Measurements from ENCODE around the gene SUSD3. TPM values are rescaled to one million over a fixed set of nuclear protein-coding genes. Genes with fewer than 3 reads are reported as not detected.

SUSD3 gene
- total and polyA plus RNA-seq, 10 of the 15 experiments (the other 5 are each of a cell fraction or from before 2014, with no cell fraction given) = 2.5 to 92.0 (median 31.1) TPM

DNA sequence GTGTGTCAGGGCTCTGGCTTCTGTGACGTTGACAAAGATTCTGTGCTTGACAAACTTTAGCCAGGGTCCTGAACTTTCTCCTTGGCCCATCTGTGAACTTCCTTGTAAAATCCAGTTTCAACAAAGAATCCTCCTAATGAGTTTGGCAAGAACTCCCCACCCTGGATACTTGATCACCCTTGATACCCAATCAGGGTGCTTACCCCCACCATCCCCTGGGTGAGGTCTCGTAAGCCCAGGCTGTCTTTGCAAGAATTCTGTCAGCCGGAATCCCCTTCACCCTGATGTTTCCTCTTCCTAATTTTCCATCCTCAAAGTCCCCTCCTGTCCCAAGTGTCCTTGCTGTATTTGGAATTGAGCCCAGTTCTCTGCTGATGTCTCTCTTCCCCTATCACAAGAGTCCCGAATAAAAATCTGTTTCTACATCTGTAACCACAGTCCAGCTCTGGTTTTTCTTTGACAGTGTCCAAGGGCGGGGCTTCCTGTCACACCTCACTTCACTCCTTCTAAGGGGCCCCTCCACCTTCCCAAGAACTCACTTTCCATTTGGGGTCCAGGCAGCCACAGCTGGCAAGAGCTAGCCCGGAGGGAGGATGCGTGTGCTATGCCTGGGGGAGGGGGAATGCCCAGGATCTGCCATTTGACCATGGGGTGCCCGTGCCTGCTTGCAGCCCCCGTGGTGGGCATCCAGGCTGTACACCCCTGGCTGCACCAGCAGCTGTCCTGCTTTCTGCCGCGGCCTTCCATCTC is 34.8 kb downstream of the SUSD3 start (continued):
- TF ChIP-seq, protein P1, sequence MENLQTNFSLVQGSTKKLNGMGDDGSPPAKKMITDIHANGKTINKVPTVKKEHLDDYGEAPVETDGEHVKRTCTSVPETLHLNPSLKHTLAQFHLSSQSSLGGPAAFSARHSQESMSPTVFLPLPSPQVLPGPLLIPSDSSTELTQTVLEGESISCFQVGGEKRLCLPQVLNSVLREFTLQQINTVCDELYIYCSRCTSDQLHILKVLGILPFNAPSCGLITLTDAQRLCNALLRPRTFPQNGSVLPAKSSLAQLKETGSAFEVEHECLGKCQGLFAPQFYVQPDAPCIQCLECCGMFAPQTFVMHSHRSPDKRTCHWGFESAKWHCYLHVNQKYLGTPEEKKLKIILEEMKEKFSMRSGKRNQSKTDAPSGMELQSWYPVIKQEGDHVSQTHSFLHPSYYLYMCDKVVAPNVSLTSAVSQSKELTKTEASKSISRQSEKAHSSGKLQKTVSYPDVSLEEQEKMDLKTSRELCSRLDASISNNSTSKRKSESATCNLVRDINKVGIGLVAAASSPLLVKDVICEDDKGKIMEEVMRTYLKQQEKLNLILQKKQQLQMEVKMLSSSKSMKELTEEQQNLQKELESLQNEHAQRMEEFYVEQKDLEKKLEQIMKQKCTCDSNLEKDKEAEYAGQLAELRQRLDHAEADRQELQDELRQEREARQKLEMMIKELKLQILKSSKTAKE (IDR thresholded peaks at IDR 0.05; ENCODE audit: low read depth, poor library complexity, severe bottlenecking) = no peak
- TF ChIP-seq IKZF2 (IDR thresholded peaks at IDR 0.05) (peak; percentile 57 to 64), JUND (IDR thresholded peaks at IDR 0.05; ENCODE audit: low read depth, low read length) (no peak), GATAD2B (conservative IDR thresholded peaks at IDR 0.05; ENCODE audit: low read depth) (0 out of 2 replicates have a peak, but pooled peaks have one; percentile 42), DPF2 (IDR thresholded peaks at IDR 0.05) (0 out of 2 replicates have a peak, but pooled peaks have one; percentile 54), CREM (IDR thresholded peaks at IDR 0.05; ENCODE audit: low read depth) (0 out of 2 replicates have a peak, but pooled peaks have one; percentile 25), TCF12 (IDR thresholded peaks at IDR 0.05; ENCODE audit: low read depth, low read length) (0 out of 2 replicates have a peak, but pooled peaks have one; percentile 11), CHD4 (IDR thresholded peaks at IDR 0.05) (no peak; the same call in 1 of the 2 replicates), FOS (IDR thresholded peaks at IDR 0.05; ENCODE audit: borderline replicate concordance, extremely low read depth, insufficient read length) (no peak), POLR2A (IDR thresholded peaks at IDR 0.05; ENCODE audit: low read depth, low read length) (peak; percentile 49; the same call in 1 of the 2 replicates), IKZF1 (conservative IDR thresholded peaks at IDR 0.05) (peak; percentile 73), CBX3 (IDR thresholded peaks at IDR 0.05; ENCODE audit: borderline replicate concordance, low read depth) (no peak), NR2C1 (IDR thresholded peaks at IDR 0.05) (no peak), NBN (IDR thresholded peaks at IDR 0.05) (peak; percentile 41; the same call in 1 of the 2 replicates), PKNOX1 (IDR thresholded peaks at IDR 0.05) (peak; percentile 20; the same call in 1 of the 2 replicates), PAX5 (IDR thresholded peaks at IDR 0.05; ENCODE audit: borderline replicate concordance, low read depth, low read length) (peak; percentile 35; the same call in 1 of the 2 replicates), MEF2A (IDR thresholded peaks at IDR 0.05; ENCODE audit: insufficient read depth, low read depth, low read length) (no peak)
